Endodermal cell (in vitro differentiated cells): ENCODE results near the gene ACKR4. TPM values are rescaled to one million over a fixed set of nuclear protein-coding genes. Genes with fewer than 3 reads are reported as not detected.

ENCODE experiments used
- DNase-seq: peaks from one replicate; pipeline ENCODE4 v3.0.0-alpha.2; 2017
- H3K27ac ChIP-seq: 2 replicates; pipeline ENCODE4 v1.5.1; 2013; ENCODE audit warnings: mild to moderate bottlenecking, low read depth, low read length, moderate library complexity
- H3K27me3 ChIP-seq: 2 replicates; pipeline ENCODE4 v1.6.1; 2013; ENCODE audit warnings: mild to moderate bottlenecking, low read length, moderate library complexity; ENCODE audit not compliant: insufficient read depth, control insufficient read depth, poor library complexity, severe bottlenecking
- H3K36me3 ChIP-seq: 2 replicates; pipeline ENCODE4 v1.7.0; 2013; ENCODE audit warnings: mild to moderate bottlenecking, low read length, moderate library complexity; ENCODE audit not compliant: control insufficient read depth, insufficient read depth
- H3K4me1 ChIP-seq: one replicate; pipeline ENCODE4 v1.7.0; 2013; ENCODE audit warnings: low read length; ENCODE audit not compliant: control insufficient read depth, insufficient read depth
- H3K4me3 ChIP-seq: 2 replicates; pipeline ENCODE4 v1.5.1; 2013; ENCODE audit warnings: mild to moderate bottlenecking, low read length, moderate library complexity
- H3K9ac ChIP-seq: 2 replicates; pipeline ENCODE4 v1.6.1; 2013; ENCODE audit warnings: mild to moderate bottlenecking, low read length, moderate library complexity; ENCODE audit not compliant: poor library complexity, severe bottlenecking; ENCODE audit errors: extremely low read depth
- H3K9me3 ChIP-seq: 2 replicates; pipeline ENCODE4 v1.6.1; 2013; ENCODE audit warnings: mild to moderate bottlenecking, low read length, moderate library complexity; ENCODE audit not compliant: control insufficient read depth
- H3K27ac Mint-ChIP-seq: 2 replicates; pipeline ENCODE4 v1.8.0; 2020; ENCODE audit warnings: mixed read lengths
- H3K27me3 Mint-ChIP-seq: 2 replicates; pipeline ENCODE4 v1.8.0; 2021; ENCODE audit warnings: mild to moderate bottlenecking, mixed read lengths; ENCODE audit not compliant: insufficient read depth
- H3K36me3 Mint-ChIP-seq: 2 replicates; pipeline ENCODE4 v1.8.0; 2020; ENCODE audit warnings: low read depth, mixed read lengths
- H3K4me1 Mint-ChIP-seq: 2 replicates; pipeline ENCODE4 v1.8.0; 2020; ENCODE audit warnings: mixed read lengths
- H3K4me3 Mint-ChIP-seq: 2 replicates; pipeline ENCODE4 v1.8.0; 2020; ENCODE audit warnings: mild to moderate bottlenecking, moderate library complexity, mixed read lengths
- H3K9me3 Mint-ChIP-seq: 2 replicates; pipeline ENCODE4 v1.8.0; 2020; ENCODE audit warnings: mild to moderate bottlenecking, mixed read lengths
- CTCF ChIP-seq: fragments of 200-600 bp; sonication (generic); conservative IDR thresholded peaks from 2 replicates; pipeline ENCODE4 v1.5.0; 2021; ENCODE audit warnings: antibody characterized with exemption, mild to moderate bottlenecking
- WGBS, 2 experiments: methylation state at CpG; one replicate each; pipeline versions ENCODE4 v1.1.5 to v1.1.7; 2013; ENCODE audit warnings: missing lambda C conversion rate in 2 of 2, mixed read lengths in 1 of 2; ENCODE audit not compliant: insufficient coverage in 1 of 2, insufficient read length in 1 of 2; 5-methylcytosine and 5-hydroxymethylcytosine counted together
- total RNA-seq, 2 donors: library from RNA; stranded (reverse); fragmentation: NEBNext Ultra II Directional in 1 of 2; extraction: Animal tissue kit (Norgen Biotek cat#: 25700) in 1 of 2; gene quantifications; 2 replicates in 1 of 2; 3 replicates in 1 of 2; pipeline ENCODE4 v1.2.1, GENCODE V29; 2021

Gene ACKR4
- total RNA-seq, 2 donors from 2014 or later, result not detected

DNA sequence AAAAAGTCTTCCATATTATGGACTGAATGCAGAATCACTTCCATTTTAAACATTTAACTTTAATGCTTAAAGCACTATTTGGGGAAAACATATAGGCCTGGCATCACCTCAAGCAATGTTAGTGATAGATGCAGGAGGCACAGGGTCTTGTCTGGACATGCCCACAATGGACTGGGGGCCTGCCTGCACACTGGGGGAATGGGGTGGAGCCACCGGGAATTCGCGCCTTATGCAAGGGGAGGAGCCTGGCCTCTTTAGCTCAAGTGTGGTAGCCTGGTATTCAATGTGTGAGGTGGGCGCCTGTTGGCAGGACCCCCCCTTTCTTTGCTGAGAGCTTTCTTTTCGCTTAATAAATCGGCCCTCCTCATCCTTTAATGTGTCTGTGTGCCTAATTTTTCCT lies 29.9 kb downstream of the ACKR4 start:
- peak overlapping the region; percentile 7 for H3K27ac ChIP-seq
- no peaks in the 10 kb centered on the region for H3K9me3 Mint-ChIP-seq
- no peaks in the 10 kb centered on the region for H3K4me1 ChIP-seq
- H3K36me3 Mint-ChIP-seq, result peaks cover 14% of the 10 kb centered on the region
- TF ChIP-seq CTCF, result no peak
- no peak overlapping the region for H3K4me3 Mint-ChIP-seq
- peaks cover 2% of the 10 kb centered on the region for H3K4me1 Mint-ChIP-seq
- peaks cover 19% of the 10 kb centered on the region for H3K36me3 ChIP-seq
- DNase-seq, result peak; percentile 53
- no peaks in the 10 kb centered on the region for H3K27me3 ChIP-seq
- H3K27me3 Mint-ChIP-seq, result no peaks in the 10 kb centered on the region
- peak overlapping the region; percentile 26 for H3K27ac Mint-ChIP-seq
- no peaks in the 10 kb centered on the region for H3K9me3 ChIP-seq
- WGBS, 2 experiments, result 91 to 92% methylated on average over 5 to 6 of the region's 6 CpGs
- H3K4me3 ChIP-seq, result no peak overlapping the region
- H3K9ac ChIP-seq, result no peak overlapping the region

GRCh38 chr3:132628157-132628556 lies 31.1 kb downstream of the ACKR4 start:
- no peaks in the 10 kb centered on the region for H3K9me3 ChIP-seq
- Mint-ChIP-seq H3K4me1 (peaks cover 2% of the 10 kb centered on the region), H3K4me3 (no peak overlapping the region), H3K27ac (no peak overlapping the region), H3K36me3 (peaks cover 14% of the 10 kb centered on the region), H3K9me3 (no peaks in the 10 kb centered on the region), H3K27me3 (no peaks in the 10 kb centered on the region)
- H3K4me1 ChIP-seq, result no peaks in the 10 kb centered on the region
- no peaks in the 10 kb centered on the region for H3K27me3 ChIP-seq
- no peak overlapping the region for H3K27ac ChIP-seq
- no peak for DNase-seq
- TF ChIP-seq CTCF, result no peak
- H3K4me3 ChIP-seq, result no peak overlapping the region
- H3K9ac ChIP-seq, result no peak overlapping the region
- H3K36me3 ChIP-seq, result peaks cover 19% of the 10 kb centered on the region
- WGBS, 2 experiments, result 98 to 100% methylated on average over 2 of the region's 2 CpGs

- no peaks in the 10 kb centered on the region for H3K27me3 Mint-ChIP-seq
- H3K4me1 Mint-ChIP-seq, result peaks cover 2% of the 10 kb centered on the region
- H3K27ac Mint-ChIP-seq, result no peak overlapping the region
- Histone ChIP-seq H3K4me1 (no peaks in the 10 kb centered on the region), H3K36me3 (peaks cover 19% of the 10 kb centered on the region), H3K27ac (no peak overlapping the region), H3K9ac (no peak overlapping the region), H3K27me3 (no peaks in the 10 kb centered on the region), H3K4me3 (no peak overlapping the region), H3K9me3 (no peaks in the 10 kb centered on the region)
- no peak for TF ChIP-seq CTCF
- WGBS, 2 experiments, result 80% methylated on average over 1 of the region's 1 CpG; no CpG with 5 or more reads in 1 of the 2 experiments
- H3K4me3 Mint-ChIP-seq, result no peak overlapping the region
- no peaks in the 10 kb centered on the region for H3K9me3 Mint-ChIP-seq
- DNase-seq, result no peak
- H3K36me3 Mint-ChIP-seq, result peaks cover 13% of the 10 kb centered on the region
Measured at GRCh38 chr3:132629928-132630327, 32.9 kb downstream of the ACKR4 start.
